Smooth muscle cell of the brain vasculature (primary cell): ENCODE results near the gene USP47.

Source experiments
- DNase-seq: peaks from one replicate; pipeline ENCODE4 v3.0.0-alpha.2; 2012; ENCODE audit warnings: low read depth, low spot score

Gene USP47

GRCh38 chr11:11841723-11842420 lies at the start of gene USP47:
TSS of gene USP47 (plus strand) at chr11:11841972. CDS start at chr11:11842186, 214 bp downstream.
- no peak for DNase-seq

- DNase-seq: no peak
These were observed 48.7 kb upstream of the USP47 start for GRCh38 chr11:11793073-11793472.

- peak; percentile 51 for DNase-seq
These were observed 43.0 kb upstream of the USP47 start for GRCh38 chr11:11798586-11799438.

GRCh38 chr11:11805228-11805627 lies 36.5 kb upstream of the USP47 start:
- DNase-seq: no peak

- DNase-seq: no peak
These were observed 35.7 kb upstream of the USP47 start for GRCh38 chr11:11806074-11806473.

GRCh38 chr11:11806586-11806985 lies 35.2 kb upstream of the USP47 start:
- DNase-seq: no peak

GRCh38 chr11:11807811-11808782 lies 33.7 kb upstream of the USP47 start:
- DNase-seq: no peak

GRCh38 chr11:11808992-11809615 lies 32.7 kb upstream of the USP47 start:
- DNase-seq: no peak

GRCh38 chr11:11810764-11811726 lies 30.7 kb upstream of the USP47 start:
- DNase-seq: no peak

GRCh38 chr11:11813288-11813962 lies 28.3 kb upstream of the USP47 start:
- peak; percentile 26 for DNase-seq

GRCh38 chr11:11814614-11815452 lies 26.9 kb upstream of the USP47 start:
- DNase-seq: no peak

GRCh38 chr11:11816511-11817314 lies 25.1 kb upstream of the USP47 start:
- no peak for DNase-seq

- DNase-seq: no peak
These were observed 23.8 kb upstream of the USP47 start for GRCh38 chr11:11817957-11818356.

GRCh38 chr11:11818529-11819121 lies 23.1 kb upstream of the USP47 start:
- no peak for DNase-seq

GRCh38 chr11:11821899-11822298 lies 19.9 kb upstream of the USP47 start:
- DNase-seq: no peak

GRCh38 chr11:11822946-11823345 lies 18.8 kb upstream of the USP47 start:
- no peak for DNase-seq

GRCh38 chr11:11826260-11826659 lies 15.5 kb upstream of the USP47 start:
- DNase-seq: no peak
